CD4-positive, alpha-beta memory T cell (primary cell): ENCODE data around the gene PPP1R1C. TPM values are rescaled to one million over a fixed set of nuclear protein-coding genes. Genes with fewer than 3 reads are reported as not detected.

ENCODE experiments used
- CTCF ChIA-PET: fragments of 350-600 bp; sonication (Branson Sonifier 250); formaldehyde crosslinking; loops from one replicate; lab custom pipeline; 2021; ENCODE audit warnings: inconsistent platforms; ENCODE audit not compliant: partially characterized antibody; lab: Charles Lee
- POLR2A ChIA-PET: fragments of 350-600 bp; sonication (Branson Sonifier 250); formaldehyde crosslinking; loops from one replicate; lab custom pipeline; 2021; ENCODE audit not compliant: partially characterized antibody; lab: Charles Lee
- DNase-seq, 5 donors: peaks; one replicate each; pipeline versions ENCODE4 v3.0.0 to v3.0.0-alpha.2; 2020 to 2022; ENCODE audit warnings: mixed read lengths in 1 of 5
- H3K27ac ChIP-seq: one replicate; pipeline ENCODE4 v1.7.0; 2013; ENCODE audit warnings: low read depth, low read length
- H3K27me3 ChIP-seq: 2 replicates; pipeline ENCODE4 v1.7.0; 2013; ENCODE audit warnings: mild to moderate bottlenecking, low read length, moderate library complexity; ENCODE audit not compliant: insufficient read depth
- H3K36me3 ChIP-seq: 2 replicates; pipeline ENCODE4 v1.7.0; 2013; ENCODE audit warnings: mild to moderate bottlenecking, low read length, moderate library complexity; ENCODE audit not compliant: insufficient read depth
- H3K4me1 ChIP-seq: 2 replicates; pipeline ENCODE4 v1.7.0; 2013; ENCODE audit warnings: mild to moderate bottlenecking, low read length, moderate library complexity; ENCODE audit not compliant: insufficient read depth
- H3K4me3 ChIP-seq, 2 donors: one replicate each; pipeline ENCODE4 v1.7.0; 2013; ENCODE audit warnings: low read length in 2 of 2, mild to moderate bottlenecking in 1 of 2
- H3K9me3 ChIP-seq, 2 donors: one replicate each; pipeline ENCODE4 v1.7.0; 2013; ENCODE audit warnings: low read length in 2 of 2, control low read depth in 1 of 2; ENCODE audit not compliant: control insufficient read depth in 1 of 2
- H3K27ac Mint-ChIP-seq, 7 donors: one replicate each; pipeline ENCODE4 v1.8.0; 2020 to 2021; ENCODE audit warnings: mixed read lengths in 7 of 7, mild to moderate bottlenecking in 6 of 7, inconsistent platforms in 3 of 7, moderate library complexity in 3 of 7
- H3K27me3 Mint-ChIP-seq, 2 donors: one replicate each; pipeline ENCODE4 v1.8.0; 2020 to 2021; ENCODE audit warnings: mixed read lengths in 2 of 2
- H3K36me3 Mint-ChIP-seq, 2 donors: one replicate each; pipeline ENCODE4 v1.8.0; 2020 to 2021; ENCODE audit warnings: mixed read lengths in 2 of 2, inconsistent platforms in 1 of 2, mild to moderate bottlenecking in 1 of 2
- H3K4me1 Mint-ChIP-seq, 4 donors: one replicate each; pipeline ENCODE4 v1.8.0; 2020 to 2021; ENCODE audit warnings: mixed read lengths in 4 of 4, mild to moderate bottlenecking in 1 of 4
- H3K4me3 Mint-ChIP-seq, 8 donors: one replicate each; pipeline ENCODE4 v1.8.0; 2020 to 2021; ENCODE audit warnings: mixed read lengths in 8 of 8, mild to moderate bottlenecking in 7 of 8, moderate library complexity in 6 of 8, inconsistent platforms in 3 of 8
- H3K9me3 Mint-ChIP-seq, 8 donors: one replicate each; pipeline ENCODE4 v1.8.0; 2020 to 2021; ENCODE audit warnings: mixed read lengths in 8 of 8, mild to moderate bottlenecking in 5 of 8, inconsistent platforms in 3 of 8, moderate library complexity in 1 of 8
- intact Hi-C: fragments of 100-400 bp; cut with micrococcal nuclease; formaldehyde crosslinking; loops from one replicate; pipeline ENCODE4 v1.15.1; 2023
- polyA plus RNA-seq, 2 donors: library from polyadenylated mRNA; unstranded; fragments of 300-500 nt; fragmentation: Illumina TruSeq; gene quantifications; one replicate each; pipeline ENCODE4 v1.2.3, GENCODE V29; 2021
- total RNA-seq, 2 experiments: library from RNA; stranded (reverse); gene quantifications; one replicate each; pipeline ENCODE4 v1.2.3, GENCODE V29; 2021

The PPP1R1C gene
- total and polyA plus RNA-seq, 4 experiments from 2014 or later, result not detected

GRCh38 chr2:182115258-182115657, 129.6 kb downstream of the PPP1R1C start:
- no peak for DNase-seq
- intact Hi-C loops, result no loop called here
- Mint-ChIP-seq H3K4me3 (no peak overlapping the region), H3K4me1 (no peaks in the 10 kb centered on the region), H3K27ac (no peak overlapping the region), H3K27me3 (peaks cover 2 to 4% of the 10 kb centered on the region in 2 donors), H3K36me3 (no peaks in the 10 kb centered on the region), H3K9me3 (peaks cover 0 to 5% (median 0%) of the 10 kb centered on the region in 8 donors)
- Histone ChIP-seq H3K9me3 (no peaks in the 10 kb centered on the region), H3K27me3 (no peaks in the 10 kb centered on the region), H3K36me3 (no peaks in the 10 kb centered on the region), H3K27ac (no peak overlapping the region), H3K4me3 (no peak overlapping the region), H3K4me1 (no peaks in the 10 kb centered on the region)
- CTCF ChIA-PET, result no interaction called here
- POLR2A ChIA-PET, result no interaction called here

- Histone ChIP-seq H3K4me3 (no peak overlapping the region), H3K4me1 (no peaks in the 10 kb centered on the region), H3K27ac (no peak overlapping the region), H3K9me3 (no peaks in the 10 kb centered on the region), H3K36me3 (no peaks in the 10 kb centered on the region), H3K27me3 (no peaks in the 10 kb centered on the region)
- ChIA-PET CTCF (no interaction called here), POLR2A (no interaction called here)
- Mint-ChIP-seq H3K4me1 (no peaks in the 10 kb centered on the region), H3K36me3 (no peaks in the 10 kb centered on the region), H3K9me3 (peaks cover 0 to 7% (median 0%) of the 10 kb centered on the region in 8 donors), H3K27ac (no peak overlapping the region), H3K4me3 (no peak overlapping the region), H3K27me3 (peaks cover 2% of the 10 kb centered on the region in 2 donors)
- intact Hi-C loops, result no loop called here
- no peak for DNase-seq
Measured at GRCh38 chr2:182116774-182117173, 131.1 kb downstream of the PPP1R1C start.

GRCh38 chr2:182117196-182117595, 131.5 kb downstream of the PPP1R1C start:
- ChIA-PET CTCF (interaction anchor here (1.4 kb wide), 1 partner anchor 22 kb away, joined by 3 read pairs; no protein-coding TSS in a partner anchor), POLR2A (no interaction called here)
- no peaks in the 10 kb centered on the region for H3K36me3 ChIP-seq
- no peaks in the 10 kb centered on the region for H3K9me3 ChIP-seq
- Mint-ChIP-seq H3K4me3 (no peak overlapping the region), H3K27ac (no peak overlapping the region), H3K4me1 (no peaks in the 10 kb centered on the region), H3K9me3 (peaks cover 0 to 7% (median 0%) of the 10 kb centered on the region in 8 donors), H3K36me3 (no peaks in the 10 kb centered on the region), H3K27me3 (peaks cover 0 to 2% of the 10 kb centered on the region in 2 donors)
- intact Hi-C loops, result no loop called here
- DNase-seq, result no peak
- H3K27me3 ChIP-seq, result no peaks in the 10 kb centered on the region
- H3K4me1 ChIP-seq, result no peaks in the 10 kb centered on the region
- H3K4me3 ChIP-seq, result no peak overlapping the region
- no peak overlapping the region for H3K27ac ChIP-seq

- H3K27me3 ChIP-seq, result no peaks in the 10 kb centered on the region
- H3K4me3 ChIP-seq, result no peak overlapping the region
- no peaks in the 10 kb centered on the region for H3K4me1 ChIP-seq
- CTCF ChIA-PET, result no interaction called here
- H3K27me3 Mint-ChIP-seq, result peaks cover 0 to 5% of the 10 kb centered on the region in 2 donors
- no peaks in the 10 kb centered on the region for H3K36me3 Mint-ChIP-seq
- no peak for DNase-seq
- no peak overlapping the region for H3K27ac Mint-ChIP-seq
- H3K9me3 Mint-ChIP-seq, result peaks cover 0 to 11% (median 4%) of the 10 kb centered on the region in 8 donors
- intact Hi-C loops, result no loop called here
- H3K4me1 Mint-ChIP-seq, result no peaks in the 10 kb centered on the region
- POLR2A ChIA-PET, result no interaction called here
- no peaks in the 10 kb centered on the region for H3K9me3 ChIP-seq
- H3K36me3 ChIP-seq, result no peaks in the 10 kb centered on the region
- no peak overlapping the region for H3K27ac ChIP-seq
- no peak overlapping the region for H3K4me3 Mint-ChIP-seq
Measured at GRCh38 chr2:182128821-182129707, 143.4 kb downstream of the PPP1R1C start.

- no peak overlapping the region for H3K4me3 ChIP-seq
- H3K27me3 Mint-ChIP-seq, result peaks cover 1 to 7% of the 10 kb centered on the region in 2 donors
- H3K4me1 ChIP-seq, result no peaks in the 10 kb centered on the region
- ChIA-PET CTCF (no interaction called here), POLR2A (no interaction called here)
- H3K36me3 ChIP-seq, result no peaks in the 10 kb centered on the region
- no peaks in the 10 kb centered on the region for H3K9me3 Mint-ChIP-seq
- H3K27ac Mint-ChIP-seq, result no peak overlapping the region
- no peaks in the 10 kb centered on the region for H3K9me3 ChIP-seq
- no peaks in the 10 kb centered on the region for H3K36me3 Mint-ChIP-seq
- H3K4me1 Mint-ChIP-seq, result no peaks in the 10 kb centered on the region
- no peaks in the 10 kb centered on the region for H3K27me3 ChIP-seq
- intact Hi-C loops, result no loop called here
- no peak overlapping the region for H3K27ac ChIP-seq
- DNase-seq, result no peak
- H3K4me3 Mint-ChIP-seq, result no peak overlapping the region
Measured at GRCh38 chr2:182132605-182133004, 147.0 kb downstream of the PPP1R1C start.

- Mint-ChIP-seq H3K36me3 (no peaks in the 10 kb centered on the region), H3K4me3 (no peak overlapping the region), H3K4me1 (no peaks in the 10 kb centered on the region), H3K27ac (no peak overlapping the region), H3K27me3 (peaks cover 2 to 3% of the 10 kb centered on the region in 2 donors), H3K9me3 (no peaks in the 10 kb centered on the region)
- no peaks in the 10 kb centered on the region for H3K4me1 ChIP-seq
- H3K27ac ChIP-seq, result no peak overlapping the region
- intact Hi-C loops, result no loop called here
- no peaks in the 10 kb centered on the region for H3K36me3 ChIP-seq
- H3K27me3 ChIP-seq, result no peaks in the 10 kb centered on the region
- H3K4me3 ChIP-seq, result no peak overlapping the region
- CTCF ChIA-PET, result no interaction called here
- POLR2A ChIA-PET, result no interaction called here
- no peaks in the 10 kb centered on the region for H3K9me3 ChIP-seq
- DNase-seq, result no peak
Measured at GRCh38 chr2:182133195-182133891, 147.7 kb downstream of the PPP1R1C start.

GRCh38 chr2:182134201-182134600, 148.5 kb downstream of the PPP1R1C start:
- Mint-ChIP-seq H3K27me3 (peaks cover 2 to 3% of the 10 kb centered on the region in 2 donors), H3K27ac (no peak overlapping the region), H3K4me1 (no peaks in the 10 kb centered on the region), H3K4me3 (no peak overlapping the region), H3K9me3 (no peaks in the 10 kb centered on the region), H3K36me3 (no peaks in the 10 kb centered on the region)
- Histone ChIP-seq H3K4me3 (no peak overlapping the region), H3K4me1 (no peaks in the 10 kb centered on the region), H3K36me3 (no peaks in the 10 kb centered on the region), H3K9me3 (no peaks in the 10 kb centered on the region), H3K27me3 (no peaks in the 10 kb centered on the region), H3K27ac (no peak overlapping the region)
- POLR2A ChIA-PET, result no interaction called here
- DNase-seq, result no peak
- intact Hi-C loops, result no loop called here
- CTCF ChIA-PET, result no interaction called here
